ENCODE data around the gene PAIP1. TPM values are rescaled to one million over a fixed set of nuclear protein-coding genes. Genes with fewer than 3 reads are reported as not detected.

PAIP1 gene
- total RNA-seq, 1 experiment from 2014 or later = 118 TPM

- peaks cover 92% of the 10 kb centered on the region for H3K36me3 ChIP-seq (ENCODE audit: insufficient read depth, low read length, poor library complexity, severe bottlenecking)
- no peak overlapping the region for H3K27ac ChIP-seq (ENCODE audit: low read depth, low read length, poor library complexity, severe bottlenecking)
- DNase-seq (ENCODE audit: low spot score) = no peak
- H3K4me3 ChIP-seq (ENCODE audit: low read depth, low read length, poor library complexity, severe bottlenecking) = no peak overlapping the region
- no peak for TF ChIP-seq EZH2 (IDR thresholded peaks at IDR 0.05; ENCODE audit: borderline replicate concordance, low read depth, low read length, poor library complexity, severe bottlenecking)
- no peak for TF ChIP-seq CTCF (conservative IDR thresholded peaks at IDR 0.05; ENCODE audit: low read depth, low read length)
- H3K9me3 ChIP-seq (ENCODE audit: low read depth, low read length, poor library complexity, severe bottlenecking) = no peaks in the 10 kb centered on the region
- ChIA-PET CTCF (no interaction called here), POLR2A (ENCODE audit: low non-redundant PET) (no interaction called here)
- H3K4me1 ChIP-seq (ENCODE audit: insufficient read depth, low read length, poor library complexity, severe bottlenecking) = no peaks in the 10 kb centered on the region
- no TSS peak for BruUV-seq (replicated peaks)
- intact Hi-C loops (cut with micrococcal nuclease; ENCODE audit: unreplicated experiment) = no loop called here
- H3K27me3 ChIP-seq (replicated peaks; ENCODE audit: insufficient read depth, low read depth, low read length, poor library complexity) = no peaks in the 10 kb centered on the region
These were observed 19.9 kb downstream of the PAIP1 start for GRCh38 chr5:43536972-43537371.

- CTCF ChIA-PET = no interaction called here
- POLR2A ChIA-PET (ENCODE audit: low non-redundant PET) = no interaction called here
- BruUV-seq (replicated peaks) = no TSS peak
These were observed 23.2 kb downstream of the PAIP1 start for GRCh38 chr5:43533646-43534045.

GRCh38 chr5:43530648-43531047 is 26.2 kb downstream of the PAIP1 start:
- no peaks in the 10 kb centered on the region for H3K27me3 ChIP-seq (replicated peaks; ENCODE audit: insufficient read depth, low read depth, low read length, poor library complexity)
- H3K9me3 ChIP-seq (ENCODE audit: low read depth, low read length, poor library complexity, severe bottlenecking) = no peaks in the 10 kb centered on the region
- no peak overlapping the region for H3K4me3 ChIP-seq (ENCODE audit: low read depth, low read length, poor library complexity, severe bottlenecking)
- intact Hi-C loops (cut with micrococcal nuclease; ENCODE audit: unreplicated experiment) = no loop called here
- no peaks in the 10 kb centered on the region for H3K4me1 ChIP-seq (ENCODE audit: insufficient read depth, low read length, poor library complexity, severe bottlenecking)
- ChIA-PET CTCF (no interaction called here), POLR2A (ENCODE audit: low non-redundant PET) (no interaction called here)
- TF ChIP-seq CTCF (conservative IDR thresholded peaks at IDR 0.05; ENCODE audit: low read depth, low read length) (no peak), EZH2 (IDR thresholded peaks at IDR 0.05; ENCODE audit: borderline replicate concordance, low read depth, low read length, poor library complexity, severe bottlenecking) (no peak)
- H3K36me3 ChIP-seq (ENCODE audit: insufficient read depth, low read length, poor library complexity, severe bottlenecking) = peaks cover 85% of the 10 kb centered on the region
- no peak overlapping the region for H3K27ac ChIP-seq (ENCODE audit: low read depth, low read length, poor library complexity, severe bottlenecking)
- BruUV-seq (replicated peaks) = no TSS peak
- DNase-seq (ENCODE audit: low spot score) = no peak

More at GRCh38 chr5:43533646-43534045, 23.2 kb downstream of the PAIP1 start:
- intact Hi-C loops (cut with micrococcal nuclease; ENCODE audit: unreplicated experiment) = no loop called here
- H3K36me3 ChIP-seq (ENCODE audit: insufficient read depth, low read length, poor library complexity, severe bottlenecking) = peaks cover 95% of the 10 kb centered on the region
- TF ChIP-seq EZH2 (IDR thresholded peaks at IDR 0.05; ENCODE audit: borderline replicate concordance, low read depth, low read length, poor library complexity, severe bottlenecking) = no peak
- TF ChIP-seq CTCF (conservative IDR thresholded peaks at IDR 0.05; ENCODE audit: low read depth, low read length) = no peak
- no peaks in the 10 kb centered on the region for H3K4me1 ChIP-seq (ENCODE audit: insufficient read depth, low read length, poor library complexity, severe bottlenecking)
- no peaks in the 10 kb centered on the region for H3K27me3 ChIP-seq (replicated peaks; ENCODE audit: insufficient read depth, low read depth, low read length, poor library complexity)
- no peak for DNase-seq (ENCODE audit: low spot score)
- no peaks in the 10 kb centered on the region for H3K9me3 ChIP-seq (ENCODE audit: low read depth, low read length, poor library complexity, severe bottlenecking)
- no peak overlapping the region for H3K4me3 ChIP-seq (ENCODE audit: low read depth, low read length, poor library complexity, severe bottlenecking)
- H3K27ac ChIP-seq (ENCODE audit: low read depth, low read length, poor library complexity, severe bottlenecking) = no peak overlapping the region
